HG03280 (cell line): ENCODE results near the gene BBC3.
"Not testable (repeated sequence)": the region's sequence is repeated elsewhere in the genome, so short reads cannot be mapped to it uniquely, and the experiment has no call there.

ENCODE experiments used
- ATAC-seq: cut with Tn5 transposase; IDR thresholded peaks from one replicate; pipeline ENCODE4 v1.9.1; 2021; ENCODE audit warnings: mild to moderate bottlenecking, moderate library complexity; ENCODE audit not compliant: unreplicated experiment

BBC3 gene

GRCh38 chr19:47258895-47259555 lies 28.0 kb upstream of the BBC3 start:
- ATAC-seq = no peak

GRCh38 chr19:47258434-47258833 lies 27.4 kb upstream of the BBC3 start:
- no peak for ATAC-seq

GRCh38 chr19:47257411-47258169 lies 26.6 kb upstream of the BBC3 start:
- peak; percentile 0 for ATAC-seq

GRCh38 chr19:47256693-47257410 lies 25.9 kb upstream of the BBC3 start:
- peak; percentile 70 for ATAC-seq

GRCh38 chr19:47255879-47256692 lies 25.1 kb upstream of the BBC3 start, which contains the start of gene CCDC9:
CCDC9 (plus strand) TSS chr19:47256525; CDS start chr19:47258401, 1,876 bp downstream.
- peak; percentile 51 for ATAC-seq

- ATAC-seq = no peak
These were observed 23.0 kb upstream of the BBC3 start for GRCh38 chr19:47253970-47254369.

- no peak for ATAC-seq
These were observed 22.5 kb upstream of the BBC3 start for GRCh38 chr19:47253467-47253881.

- not testable (repeated sequence) for ATAC-seq
These were observed 22.0 kb upstream of the BBC3 start for GRCh38 chr19:47253016-47253415.

GRCh38 chr19:47247308-47247990 lies 16.4 kb upstream of the BBC3 start:
- ATAC-seq = no peak

- peak; percentile 72 for ATAC-seq
These were observed 13.0 kb upstream of the BBC3 start for GRCh38 chr19:47243776-47244547.

GRCh38 chr19:47243364-47243775 lies 12.4 kb upstream of the BBC3 start:
- no peak for ATAC-seq

GRCh38 chr19:47241919-47242577 lies 11.0 kb upstream of the BBC3 start:
- ATAC-seq = no peak

GRCh38 chr19:47240996-47241918 lies 10.3 kb upstream of the BBC3 start:
- no peak for ATAC-seq

GRCh38 chr19:47240556-47240955 lies 9.6 kb upstream of the BBC3 start:
- ATAC-seq = no peak

GRCh38 chr19:47239610-47240296 lies 8.8 kb upstream of the BBC3 start:
- ATAC-seq = no peak

- no peak for ATAC-seq
These were observed 8.2 kb upstream of the BBC3 start for GRCh38 chr19:47239152-47239551.

- ATAC-seq = no peak
These were observed 5.2 kb upstream of the BBC3 start for GRCh38 chr19:47236072-47236675.
